Kidney (tissue), 14 donors: ENCODE data around the gene CZIB. TPM values are rescaled to one million over a fixed set of nuclear protein-coding genes. Genes with fewer than 3 reads are reported as not detected.

Experiments used
- DNase-seq, 5 donors: peaks; one replicate each; pipeline ENCODE4 v3.0.0-alpha.2; 2013 to 2020
- FAIRE-seq: peaks from 2 replicates; lab custom pipeline; 2012; peaks lifted over from hg19 to GRCh38; lab: Jason Lieb, UNC
- H3K27ac ChIP-seq, 2 donors: one replicate each; pipeline ENCODE4 v1.7.0; 2013; ENCODE audit warnings: low read depth in 2 of 2, low read length in 2 of 2, inconsistent platforms in 1 of 2
- H3K27me3 ChIP-seq: one replicate; pipeline ENCODE4 v1.7.1; 2013; ENCODE audit warnings: low read length, inconsistent platforms; ENCODE audit not compliant: control insufficient read depth, insufficient read depth
- H3K36me3 ChIP-seq, 3 donors: one replicate each; pipeline versions ENCODE4 v1.7.0 to v1.7.1; 2013; ENCODE audit warnings: low read length in 3 of 3, control low read depth in 1 of 3, inconsistent platforms in 1 of 3; ENCODE audit not compliant: insufficient read depth in 3 of 3, control insufficient read depth in 2 of 3
- H3K4me1 ChIP-seq, 3 donors: one replicate each; pipeline versions ENCODE4 v1.7.0 to v1.7.1; 2013; ENCODE audit warnings: low read length in 3 of 3, inconsistent platforms in 1 of 3, low read depth in 1 of 3; ENCODE audit not compliant: control insufficient read depth in 2 of 3, insufficient read depth in 2 of 3
- H3K4me3 ChIP-seq, 3 donors: one replicate each; pipeline versions ENCODE4 v1.7.0 to v1.8.1; 2013; ENCODE audit warnings: low read length in 3 of 3, control low read depth in 1 of 3, inconsistent platforms in 1 of 3
- H3K9ac ChIP-seq, 3 donors: one replicate each; pipeline versions ENCODE4 v1.7.0 to v1.7.1; 2013; ENCODE audit warnings: low read length in 3 of 3, control low read depth in 1 of 3, inconsistent platforms in 1 of 3
- H3K9me3 ChIP-seq, 3 donors: one replicate each; pipeline versions ENCODE4 v1.7.0 to v1.7.1; 2013; ENCODE audit warnings: low read length in 3 of 3, control low read depth in 1 of 3, inconsistent platforms in 1 of 3; ENCODE audit not compliant: control insufficient read depth in 2 of 3, insufficient read depth in 1 of 3
- CTCF ChIP-seq: IDR thresholded peaks from 3 replicates; pipeline ENCODE4 v1.5.1; 2012; ENCODE audit warnings: mild to moderate bottlenecking, moderate library complexity, borderline replicate concordance; ENCODE audit not compliant: insufficient read depth; ENCODE audit errors: extremely low read depth
- intact Hi-C: fragments of 100-400 bp; cut with DNase I; formaldehyde crosslinking; loops from one replicate; pipeline ENCODE4 v1.11.1; 2022
- polyA plus RNA-seq: library from polyadenylated mRNA; stranded (reverse); fragments of 350-450 nt; fragmentation: Illumina TruSeq; extraction: RNeasy Lipid Tissue Mini Kit (QIAGEN cat#74804); gene quantifications from one replicate; pipeline ENCODE4 v1.2.3, GENCODE V29; 2014; ENCODE audit warnings: low read depth, low replicate concordance; ENCODE audit not compliant: insufficient read depth
- total RNA-seq: library from RNA; stranded (reverse); fragmentation: NEBNext Ultra II Directional; extraction: Animal tissue kit (Norgen Biotek cat#: 25700); gene quantifications from one replicate; pipeline ENCODE4 v1.2.1, GENCODE V29; 2021
- donor health status: control.
- donor health status: control.
- donor health status: control.
- donor health status: control.
- donor health status: control.
- donor health status: DM: yes; HTN: yes; CAD: no.
- donor health status: Normal renal cell carcinoma (clear cell type).

Gene CZIB
- total and polyA plus RNA-seq, 2 donors from 2014 or later: 54.1 to 76.5 TPM

- H3K9ac ChIP-seq: no peak overlapping the region
- H3K27me3 ChIP-seq: no peaks in the 10 kb centered on the region
- FAIRE-seq: no peak
- H3K36me3 ChIP-seq: no peaks in the 10 kb centered on the region
- H3K4me3 ChIP-seq: no peak overlapping the region
- H3K9me3 ChIP-seq: no peaks in the 10 kb centered on the region
- DNase-seq: no peak
- intact Hi-C loops: no loop called here
- no peak overlapping the region for H3K27ac ChIP-seq
- no peak for TF ChIP-seq CTCF
- H3K4me1 ChIP-seq: no peaks in the 10 kb centered on the region
Observed at GRCh38 chr1:53260631-53261247, 40.3 kb upstream of the CZIB start.

GRCh38 chr1:53259932-53260331 lies 39.5 kb upstream of the CZIB start:
- Histone ChIP-seq H3K9me3 (no peaks in the 10 kb centered on the region), H3K4me1 (no peaks in the 10 kb centered on the region), H3K27me3 (no peaks in the 10 kb centered on the region), H3K9ac (no peak overlapping the region), H3K36me3 (no peaks in the 10 kb centered on the region), H3K27ac (no peak overlapping the region), H3K4me3 (no peak overlapping the region)
- intact Hi-C loops: no loop called here
- FAIRE-seq: no peak
- no peak for DNase-seq
- no peak for TF ChIP-seq CTCF

GRCh38 chr1:53258216-53258615 lies 37.8 kb upstream of the CZIB start:
- Histone ChIP-seq H3K27ac (no peak overlapping the region), H3K36me3 (no peaks in the 10 kb centered on the region), H3K27me3 (no peaks in the 10 kb centered on the region), H3K4me3 (no peak overlapping the region), H3K9ac (no peak overlapping the region), H3K9me3 (no peaks in the 10 kb centered on the region), H3K4me1 (no peaks in the 10 kb centered on the region)
- TF ChIP-seq CTCF: no peak
- FAIRE-seq (no peak), DNase-seq (no peak)
- intact Hi-C loops: no loop called here

- no peak for FAIRE-seq
- no peaks in the 10 kb centered on the region for H3K36me3 ChIP-seq
- H3K4me1 ChIP-seq: no peaks in the 10 kb centered on the region
Observed at GRCh38 chr1:53257454-53258081, 37.1 kb upstream of the CZIB start.

More at GRCh38 chr1:53257454-53258081, 37.1 kb upstream of the CZIB start:
- intact Hi-C loops: no loop called here
- Histone ChIP-seq H3K9ac (no peak overlapping the region), H3K4me3 (no peak overlapping the region), H3K27ac (no peak overlapping the region), H3K9me3 (no peaks in the 10 kb centered on the region), H3K27me3 (no peaks in the 10 kb centered on the region)
- DNase-seq: no peak
- TF ChIP-seq CTCF: no peak
